Measurements from ENCODE around the gene MACO1. TPM values are rescaled to one million over a fixed set of nuclear protein-coding genes. Genes with fewer than 3 reads are reported as not detected.

Gene MACO1
- total and polyA plus RNA-seq, 8 donors, result 8.8 to 28.2 (median 21.6) TPM

DNA sequence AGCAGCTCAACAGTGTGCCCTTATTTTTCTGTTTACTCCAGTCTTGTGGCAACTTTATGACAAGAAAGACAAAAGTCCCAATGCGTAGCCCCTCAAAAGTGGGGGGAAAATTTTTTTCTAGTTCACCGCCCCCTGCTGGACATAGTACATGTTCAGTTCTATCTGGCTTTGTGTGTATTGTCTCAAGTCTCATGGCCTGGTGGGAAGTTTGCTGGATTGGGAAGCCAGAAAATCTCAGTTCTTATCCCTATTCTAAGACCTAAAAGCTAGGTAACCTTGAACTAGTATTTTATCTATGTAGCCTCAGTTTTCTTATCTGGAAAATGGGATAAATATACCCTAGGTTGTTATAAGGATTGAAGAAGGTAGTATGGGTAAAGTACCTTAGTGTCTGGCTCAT, 56.9 kb downstream of the MACO1 start:
- no peaks in the 10 kb centered on the region for H3K27me3 ChIP-seq
- WGBS, 2 donors, result 87 to 89% methylated on average over 2 of the region's 2 CpGs
- H3K4me1 ChIP-seq, result peaks cover 13 to 17% (median 13%) of the 10 kb centered on the region in 3 donors
- FAIRE-seq, result no peak
- DNase-seq, result no peak
- no peak overlapping the region for H3K27ac ChIP-seq
- peak in 2 of 4 donors; percentile 24 to 28 for TF ChIP-seq CTCF (IDR thresholded peaks at IDR 0.05)
- ATAC-seq, result no peak
- H3K36me3 ChIP-seq, result peaks cover 5 to 38% (median 12%) of the 10 kb centered on the region in 3 donors
- intact Hi-C loops (cut with DNase I), result no loop called here
- no peak overlapping the region for H3K4me3 ChIP-seq
- no peaks in the 10 kb centered on the region for H3K9me3 ChIP-seq

GRCh38 chr1:25492323-25492722, 61.6 kb downstream of the MACO1 start:
- peaks cover 5 to 37% (median 12%) of the 10 kb centered on the region in 3 donors for H3K36me3 ChIP-seq
- H3K27me3 ChIP-seq, result no peaks in the 10 kb centered on the region
- no peaks in the 10 kb centered on the region for H3K9me3 ChIP-seq
- intact Hi-C loops (cut with DNase I), result no loop called here
- ATAC-seq (no peak), DNase-seq (no peak), FAIRE-seq (no peak)
- no peaks in the 10 kb centered on the region for H3K4me1 ChIP-seq
- H3K27ac ChIP-seq, result no peak overlapping the region
- no peak overlapping the region for H3K4me3 ChIP-seq
- no peak for TF ChIP-seq CTCF (IDR thresholded peaks at IDR 0.05)
- WGBS, 2 donors, result 85 to 88% methylated on average over 8 of the region's 8 CpGs

GRCh38 chr1:25494952-25495351, 64.3 kb downstream of the MACO1 start:
- Histone ChIP-seq H3K27ac (no peak overlapping the region), H3K27me3 (no peaks in the 10 kb centered on the region), H3K36me3 (peaks cover 5 to 47% (median 12%) of the 10 kb centered on the region in 3 donors), H3K4me1 (no peaks in the 10 kb centered on the region), H3K9me3 (no peaks in the 10 kb centered on the region), H3K4me3 (no peak overlapping the region)
- 53 to 78% methylated on average over 3 of the region's 3 CpGs for WGBS, 2 donors
- TF ChIP-seq CTCF (IDR thresholded peaks at IDR 0.05), result no peak
- ATAC-seq (peak in 1 of 4 donors; percentile 37), DNase-seq (peak in 1 of 6 donors; percentile 3), FAIRE-seq (no peak)
- intact Hi-C loops (cut with DNase I), result no loop called here

- Histone ChIP-seq H3K27me3 (no peaks in the 10 kb centered on the region), H3K36me3 (peaks cover 0 to 18% (median 0%) of the 10 kb centered on the region in 3 donors), H3K4me3 (no peak overlapping the region), H3K4me1 (no peaks in the 10 kb centered on the region), H3K27ac (no peak overlapping the region), H3K9me3 (no peaks in the 10 kb centered on the region)
- FAIRE-seq, result no peak
- no peak for ATAC-seq
- DNase-seq, result peak in 1 of 6 donors; percentile 2
- WGBS, 2 donors, result 49 to 52% methylated on average over 1 of the region's 1 CpG
- intact Hi-C loops (cut with DNase I), result no loop called here
- no peak for TF ChIP-seq CTCF (IDR thresholded peaks at IDR 0.05)
Measured at GRCh38 chr1:25500694-25501093, 70.0 kb downstream of the MACO1 start.

DNA sequence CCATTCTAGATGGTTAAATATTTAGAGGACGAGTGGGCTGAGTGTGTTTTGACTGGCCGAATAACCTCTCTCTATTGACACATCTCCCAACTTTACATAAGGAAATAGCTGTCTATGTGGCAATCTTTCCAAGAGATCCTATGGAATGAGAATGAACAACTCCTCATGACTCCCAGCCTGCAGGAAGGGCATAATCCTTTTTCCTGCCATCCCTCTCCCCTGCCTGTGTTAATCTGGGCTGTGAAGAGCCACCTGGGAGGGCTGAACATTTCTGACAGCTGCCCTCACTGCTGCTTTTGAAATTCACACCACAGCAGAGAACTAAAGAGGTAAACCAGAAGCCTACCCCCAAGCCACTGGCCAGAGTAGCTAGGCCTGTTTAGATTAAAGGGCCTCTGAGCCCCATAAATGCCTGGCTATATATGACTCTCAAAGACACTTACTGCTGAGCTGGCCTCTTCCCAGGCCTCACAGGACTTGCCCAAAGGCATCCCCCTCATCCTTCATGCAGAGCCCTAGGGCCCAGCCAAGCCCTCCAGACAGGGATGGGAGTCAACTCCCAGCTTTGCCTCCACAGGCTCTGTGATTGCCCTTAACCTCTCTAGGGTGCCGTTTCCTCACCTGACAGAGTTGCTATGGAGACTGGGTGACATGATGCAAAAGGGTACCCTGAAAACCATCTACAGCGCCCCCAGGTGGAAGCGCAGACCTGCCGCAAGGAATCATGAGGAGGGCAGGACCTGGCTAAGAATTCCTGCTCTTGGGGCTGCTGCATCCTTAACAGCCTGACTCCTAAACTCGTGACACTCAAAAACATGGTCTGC, 70.8 kb downstream of the MACO1 start:
- no peak for ATAC-seq

More for the DNA sequence above, 70.8 kb downstream of the MACO1 start:
- Histone ChIP-seq H3K9me3 (no peaks in the 10 kb centered on the region), H3K4me3 (no peak overlapping the region), H3K27ac (no peak overlapping the region), H3K27me3 (no peaks in the 10 kb centered on the region), H3K4me1 (no peaks in the 10 kb centered on the region), H3K36me3 (peaks cover 0 to 18% (median 0%) of the 10 kb centered on the region in 3 donors)
- no peak for TF ChIP-seq CTCF (IDR thresholded peaks at IDR 0.05)
- WGBS, 2 donors, result 67 to 71% methylated on average over 7 of the region's 7 CpGs
- no peak for FAIRE-seq
- intact Hi-C loops (cut with DNase I), result no loop called here
- peak in 1 of 6 donors; percentile 17 for DNase-seq
